Uterus (tissue), 4 donors: ENCODE results near the gene CCR4. TPM values are rescaled to one million over a fixed set of nuclear protein-coding genes. Genes with fewer than 3 reads are reported as not detected.
A peak's percentile ranks its signal among the peaks of the same experiment; 100 is the strongest.
"Not testable (repeated sequence)": the region's sequence is repeated elsewhere in the genome, so short reads cannot be mapped to it uniquely, and the experiment has no call there.

ENCODE experiments used
- DNase-seq, 2 donors: peaks; one replicate each; pipeline ENCODE4 v3.0.0-alpha.2; 2019 to 2020
- H3K27ac ChIP-seq, 2 donors: fragments of 200-600 bp; sonication (generic); 1 replicate in 1 of 2; 2 replicates in 1 of 2; pipeline ENCODE4 v1.5.1; 2016 to 2018
- H3K27me3 ChIP-seq, 2 donors: fragments of 200-600 bp; sonication (generic); one replicate each; pipeline ENCODE4 v1.5.1; 2018 to 2019; ENCODE audit warnings: control low read depth in 1 of 2
- H3K36me3 ChIP-seq, 2 donors: fragments of 200-600 bp; sonication (generic); one replicate each; pipeline ENCODE4 v1.5.1; 2019; ENCODE audit warnings: control low read depth in 1 of 2
- H3K4me1 ChIP-seq, 2 donors: fragments of 200-600 bp; sonication (generic); one replicate each; pipeline ENCODE4 v1.5.1; 2018 to 2019; ENCODE audit warnings: control low read depth in 1 of 2
- H3K4me3 ChIP-seq, 2 donors: fragments of 200-600 bp; sonication (generic); 1 replicate in 1 of 2; 2 replicates in 1 of 2; pipeline ENCODE4 v1.5.1; 2018 to 2019; ENCODE audit warnings: mild to moderate bottlenecking in 1 of 2
- H3K9me3 ChIP-seq, 2 donors: fragments of 200-600 bp; sonication (generic); one replicate each; pipeline ENCODE4 v1.5.1; 2019; ENCODE audit warnings: control low read depth in 1 of 2
- POLR2A ChIP-seq, 2 donors: fragments of 450-650 bp; IDR thresholded peaks; one replicate each; pipeline ENCODE4 v1.6.1; 2016; ENCODE audit warnings: antibody characterized with exemption in 2 of 2, mild to moderate bottlenecking in 1 of 2, moderate library complexity in 1 of 2
- intact Hi-C: fragments of 100-400 bp; cut with DNase I; formaldehyde crosslinking; loops from one replicate; pipeline ENCODE4 v1.15.1; 2023; ENCODE audit warnings: low total_unique reads
- total RNA-seq, 4 donors: library from RNA; depleted of rRNA in 3 of 4; stranded (reverse); fragments of >200 nt in 3 of 4; gene quantifications; one replicate each; pipeline versions ENCODE4 v1.1.0 to v1.2.4, GENCODE V29; 2014 to 2023
- TF ChIP-seq, protein P1 (sequence below), 4 experiments: fragments of 200-600 bp in 2 of 4; fragments of 450-650 bp in 2 of 4; sonication (generic) in 2 of 4; IDR thresholded peaks; one replicate each; pipeline ENCODE4 v1.5.1; 2016 to 2019; ENCODE audit warnings: antibody characterized with exemption in 4 of 4, mild to moderate bottlenecking in 2 of 4, moderate library complexity in 1 of 4
- donor health status: DM: yes; HTN: yes; CAD: no.

CCR4 gene
- total RNA-seq, 4 donors from 2014 or later = 0.35 TPM; not detected in 3

DNA sequence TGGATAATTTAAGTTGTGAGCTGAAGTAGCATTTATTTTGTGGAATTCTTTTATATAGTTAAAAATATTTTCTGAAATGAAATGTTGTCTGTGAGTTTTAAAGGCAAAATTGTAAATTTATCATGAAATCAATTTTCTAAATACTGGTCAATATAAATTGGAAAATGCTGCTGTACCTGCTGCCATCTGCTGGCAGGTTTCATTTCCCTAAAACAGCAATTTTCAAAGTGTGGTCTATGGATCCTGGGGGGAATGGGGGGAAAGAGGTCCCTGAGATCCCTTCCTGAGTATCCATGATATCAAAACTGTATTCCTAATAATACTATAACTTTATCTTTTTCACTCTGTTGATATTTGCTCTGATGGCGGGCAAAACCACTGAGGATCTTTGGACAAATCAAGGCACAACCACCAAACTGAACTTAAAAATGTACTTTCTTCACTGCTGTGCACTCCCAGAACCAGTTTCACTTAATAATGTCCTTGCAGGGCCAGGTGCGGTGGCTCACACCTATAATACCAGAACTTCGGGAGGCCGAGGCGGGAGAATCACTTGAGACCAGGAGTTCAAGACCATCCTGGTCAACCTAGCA, 17.2 kb upstream of the CCR4 start:
- no peak for DNase-seq

DNA sequence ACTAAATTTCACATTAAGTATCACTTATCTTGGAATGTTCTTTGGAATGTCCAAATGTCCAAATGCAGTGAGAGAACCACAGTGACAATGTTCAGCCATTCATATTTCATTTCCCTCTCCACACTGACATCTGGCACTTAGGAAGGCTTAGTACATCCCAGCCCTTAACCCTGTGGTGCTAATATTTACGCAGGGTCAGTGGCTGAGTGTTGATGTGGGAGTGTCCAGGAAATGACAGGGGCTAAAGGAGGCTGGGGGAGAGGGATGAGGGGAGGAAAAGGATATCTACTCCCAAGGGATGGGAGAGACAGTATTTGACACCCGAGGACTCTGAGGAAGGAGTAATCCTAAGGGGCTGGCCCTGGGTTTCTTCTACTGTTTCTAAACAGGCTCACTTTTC, 14.1 kb upstream of the CCR4 start:
- Histone ChIP-seq H3K27ac (no peak overlapping the region), H3K4me3 (no peak overlapping the region), H3K4me1 (no peaks in the 10 kb centered on the region), H3K9me3 (no peaks in the 10 kb centered on the region), H3K36me3 (no peaks in the 10 kb centered on the region), H3K27me3 (no peaks in the 10 kb centered on the region)
- intact Hi-C loops = no loop called here
- DNase-seq = no peak
- TF ChIP-seq POLR2A (IDR thresholded peaks at IDR 0.05) = no peak

More for the DNA sequence above, 17.2 kb upstream of the CCR4 start:
- H3K9me3 ChIP-seq = no peaks in the 10 kb centered on the region
- no peaks in the 10 kb centered on the region for H3K36me3 ChIP-seq
- no peaks in the 10 kb centered on the region for H3K4me1 ChIP-seq
- TF ChIP-seq POLR2A (IDR thresholded peaks at IDR 0.05) = no peak
- TF ChIP-seq, protein P1, sequence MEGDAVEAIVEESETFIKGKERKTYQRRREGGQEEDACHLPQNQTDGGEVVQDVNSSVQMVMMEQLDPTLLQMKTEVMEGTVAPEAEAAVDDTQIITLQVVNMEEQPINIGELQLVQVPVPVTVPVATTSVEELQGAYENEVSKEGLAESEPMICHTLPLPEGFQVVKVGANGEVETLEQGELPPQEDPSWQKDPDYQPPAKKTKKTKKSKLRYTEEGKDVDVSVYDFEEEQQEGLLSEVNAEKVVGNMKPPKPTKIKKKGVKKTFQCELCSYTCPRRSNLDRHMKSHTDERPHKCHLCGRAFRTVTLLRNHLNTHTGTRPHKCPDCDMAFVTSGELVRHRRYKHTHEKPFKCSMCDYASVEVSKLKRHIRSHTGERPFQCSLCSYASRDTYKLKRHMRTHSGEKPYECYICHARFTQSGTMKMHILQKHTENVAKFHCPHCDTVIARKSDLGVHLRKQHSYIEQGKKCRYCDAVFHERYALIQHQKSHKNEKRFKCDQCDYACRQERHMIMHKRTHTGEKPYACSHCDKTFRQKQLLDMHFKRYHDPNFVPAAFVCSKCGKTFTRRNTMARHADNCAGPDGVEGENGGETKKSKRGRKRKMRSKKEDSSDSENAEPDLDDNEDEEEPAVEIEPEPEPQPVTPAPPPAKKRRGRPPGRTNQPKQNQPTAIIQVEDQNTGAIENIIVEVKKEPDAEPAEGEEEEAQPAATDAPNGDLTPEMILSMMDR (IDR thresholded peaks at IDR 0.05) = peak; percentile 23 to 48 (median 40)
- no peak overlapping the region for H3K27ac ChIP-seq
- H3K27me3 ChIP-seq = no peaks in the 10 kb centered on the region
- intact Hi-C loops = no loop called here
- no peak overlapping the region for H3K4me3 ChIP-seq

DNA sequence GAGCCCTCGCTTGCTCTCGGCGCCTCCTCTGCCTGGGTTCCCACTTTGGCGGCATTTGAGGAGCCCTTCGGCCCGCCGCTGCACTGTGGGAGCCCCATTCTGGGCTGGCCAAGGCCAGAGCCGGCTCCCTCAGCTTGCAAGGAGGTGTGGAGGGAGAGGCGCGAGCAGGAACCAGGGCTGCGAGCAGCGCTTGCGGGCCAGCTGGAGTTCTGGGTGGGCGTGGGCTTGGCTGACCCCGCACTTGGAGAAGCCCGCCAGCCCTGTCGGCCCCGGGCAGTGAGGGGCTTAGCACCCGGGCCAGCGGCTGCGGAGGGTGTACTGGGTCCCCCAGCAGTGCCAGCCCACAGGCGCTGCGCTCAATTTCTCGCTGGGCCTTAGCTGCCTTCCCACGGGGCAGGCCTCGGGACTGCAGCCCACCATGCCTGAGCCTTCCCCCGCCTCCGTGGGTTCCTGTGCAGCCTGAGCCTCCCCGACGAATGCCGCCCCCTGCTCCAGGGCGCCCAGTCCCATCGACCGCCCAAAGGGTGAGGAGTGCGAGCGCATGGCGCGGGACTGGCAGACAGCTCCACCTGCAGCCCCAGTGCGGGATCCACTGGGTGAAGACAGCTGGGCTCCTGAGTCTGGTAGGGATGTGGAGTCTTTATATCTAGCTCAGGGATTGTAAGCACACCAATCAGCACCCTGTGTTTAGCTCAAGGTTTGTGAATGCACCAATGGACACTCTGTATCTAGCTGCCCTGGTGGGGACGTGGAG, 11.7 kb upstream of the CCR4 start:
- H3K36me3 ChIP-seq, H3K9me3 ChIP-seq, H3K4me1 ChIP-seq, H3K27me3 ChIP-seq, H3K4me3 ChIP-seq, H3K27ac ChIP-seq, intact Hi-C loops, DNase-seq: not testable (repeated sequence)

DNA sequence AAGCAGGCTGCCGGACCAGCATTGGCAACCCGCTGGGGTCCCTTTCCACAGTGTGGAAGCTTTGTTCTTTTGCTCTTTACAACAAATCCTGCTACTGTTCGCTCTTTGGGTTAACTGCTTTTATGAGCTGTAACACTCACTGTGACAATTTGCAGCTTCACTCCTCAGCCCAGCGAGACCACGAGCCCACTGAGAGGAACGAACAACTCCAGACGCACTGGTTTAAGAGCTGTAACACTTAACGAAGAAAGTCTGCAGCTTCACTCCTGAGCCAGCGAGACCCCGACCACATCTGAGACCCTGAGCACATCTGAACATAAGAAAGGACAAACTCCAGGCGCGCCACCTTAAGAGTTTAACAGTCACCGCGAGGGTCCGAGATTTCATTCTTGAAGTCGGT, 10.7 kb upstream of the CCR4 start:
- H3K4me1 ChIP-seq = no peaks in the 10 kb centered on the region
- intact Hi-C loops = no loop called here
- no peak for TF ChIP-seq POLR2A (IDR thresholded peaks at IDR 0.05)
- TF ChIP-seq, protein P1 (IDR thresholded peaks at IDR 0.05) = no peak
- no peak for DNase-seq
- H3K9me3 ChIP-seq = no peaks in the 10 kb centered on the region
- H3K4me3 ChIP-seq = no peak overlapping the region
- no peak overlapping the region for H3K27ac ChIP-seq
- no peaks in the 10 kb centered on the region for H3K36me3 ChIP-seq
- no peaks in the 10 kb centered on the region for H3K27me3 ChIP-seq

DNA sequence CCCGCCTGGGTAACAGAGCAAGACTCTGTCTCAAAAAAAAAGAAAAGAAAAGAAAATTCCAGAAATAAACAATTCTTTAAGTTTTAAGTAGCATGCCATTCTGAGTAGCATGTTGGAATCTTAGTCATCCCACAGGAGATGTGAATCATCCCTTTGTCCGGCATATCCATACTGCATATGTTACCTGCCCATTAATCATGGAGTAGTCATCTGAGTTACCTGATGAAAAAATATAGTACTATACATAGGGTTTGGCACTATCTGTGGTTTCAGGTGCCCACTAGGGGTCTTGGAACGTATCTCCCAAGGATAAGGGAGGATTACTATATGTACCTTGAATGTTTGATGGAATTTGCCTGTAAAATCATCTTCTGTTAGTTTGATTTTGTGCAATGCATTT, 6.3 kb upstream of the CCR4 start:
- Histone ChIP-seq H3K4me1 (no peaks in the 10 kb centered on the region), H3K27ac (no peak overlapping the region), H3K27me3 (no peaks in the 10 kb centered on the region), H3K9me3 (no peaks in the 10 kb centered on the region), H3K4me3 (no peak overlapping the region), H3K36me3 (no peaks in the 10 kb centered on the region)
- no peak for DNase-seq
- intact Hi-C loops = no loop called here
- no peak for TF ChIP-seq POLR2A (IDR thresholded peaks at IDR 0.05)
- TF ChIP-seq, protein P1 (IDR thresholded peaks at IDR 0.05) = no peak

DNA sequence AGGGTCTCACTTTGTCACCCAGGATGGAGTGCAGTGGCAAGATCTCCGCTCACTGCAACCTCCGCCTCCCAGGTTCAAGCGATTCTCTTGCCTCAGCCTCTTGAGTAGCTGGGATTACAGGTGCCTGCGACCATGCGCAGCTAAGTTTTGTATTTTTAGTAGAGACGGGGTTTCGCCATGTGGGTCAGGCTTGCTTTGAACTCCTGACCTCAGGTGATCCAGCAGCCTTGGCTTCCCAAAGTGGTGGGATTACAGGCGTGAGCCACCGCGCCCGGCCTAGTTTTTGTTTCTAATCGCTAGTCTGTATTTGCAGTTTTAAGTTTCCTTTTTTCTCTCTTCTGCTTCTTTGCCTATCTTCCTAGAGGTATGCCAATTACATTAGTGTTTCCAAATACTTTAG, 5.8 kb upstream of the CCR4 start:
- DNase-seq, H3K27ac ChIP-seq, H3K9me3 ChIP-seq, H3K4me1 ChIP-seq, H3K4me3 ChIP-seq, intact Hi-C loops, H3K36me3 ChIP-seq, H3K27me3 ChIP-seq: not testable (repeated sequence)
